Ovary (tissue), 9 donors: ENCODE data around the gene METRN. TPM values are rescaled to one million over a fixed set of nuclear protein-coding genes. Genes with fewer than 3 reads are reported as not detected.

Source experiments
- DNase-seq, 5 donors: peaks; one replicate each; pipeline ENCODE4 v3.0.0-alpha.2; 2019 to 2020
- H3K27ac ChIP-seq, 2 donors: fragments of 200-600 bp; one replicate each; pipeline versions ENCODE4 v1.5.1 to v1.8.0; 2019 to 2022
- H3K27me3 ChIP-seq: fragments of 200-600 bp; one replicate; pipeline ENCODE4 v1.8.0; 2022
- H3K36me3 ChIP-seq: fragments of 200-600 bp; sonication (generic); one replicate; pipeline ENCODE4 v1.5.1; 2019
- H3K4me1 ChIP-seq: one replicate; pipeline ENCODE4 v1.8.1; 2013; ENCODE audit warnings: mild to moderate bottlenecking, moderate library complexity; ENCODE audit not compliant: insufficient read depth
- H3K4me3 ChIP-seq: fragments of 200-600 bp; sonication (generic); one replicate; pipeline ENCODE4 v1.5.1; 2017
- H3K9me3 ChIP-seq, 2 donors: fragments of 200-600 bp in 1 of 2; sonication (generic) in 1 of 2; one replicate each; pipeline versions ENCODE4 v1.5.1 to v1.8.1; 2013 to 2019; ENCODE audit warnings: mild to moderate bottlenecking in 1 of 2, moderate library complexity in 1 of 2
- EP300 ChIP-seq: sonication (generic); formaldehyde crosslinking; IDR thresholded peaks from one replicate; pipeline ENCODE4 v1.6.1; 2017; ENCODE audit warnings: antibody characterized with exemption
- POLR2A ChIP-seq: fragments of 450-650 bp; IDR thresholded peaks from one replicate; pipeline ENCODE4 v1.6.1; 2017; ENCODE audit warnings: antibody characterized with exemption, mild to moderate bottlenecking, moderate library complexity
- WGBS, 3 donors: extraction: QIAGEN DNeasy Blood & Tissue Kit in 1 of 3; methylation state at CpG; one replicate each; pipeline versions ENCODE4 v1.1.5 to v1.1.7; 2013 to 2017; 5-methylcytosine and 5-hydroxymethylcytosine counted together
- intact Hi-C, 4 donors: fragments of 100-400 bp; cut with DNase I; formaldehyde crosslinking; loops; one replicate each; pipeline versions ENCODE4 v1.11.0 to v1.15.1; 2022 to 2023
- polyA plus RNA-seq, 2 donors: library from polyadenylated mRNA; stranded (reverse); fragments of 200-250 nt in 1 of 2; fragments of 350-450 nt in 1 of 2; fragmentation: Illumina TruSeq in 1 of 2; extraction: RNeasy Lipid Tissue Mini Kit (QIAGEN cat#74804) in 1 of 2; gene quantifications; one replicate each; pipeline ENCODE4 v1.2.3, GENCODE V29; 2013 to 2014
- total RNA-seq, 7 donors: library from RNA; depleted of rRNA in 2 of 7; stranded (reverse); fragments of >200 nt in 2 of 7; fragmentation: NEBNext Ultra II Directional in 3 of 7; extraction: Animal tissue kit (Norgen Biotek cat#: 25700) in 3 of 7; gene quantifications; one replicate each; pipeline versions ENCODE4 v1.1.0 to v1.2.4, GENCODE V29; 2016 to 2023
- TF ChIP-seq, protein P1 (sequence below), 3 donors: fragments of 450-650 bp in 2 of 3; fragments of 200-600 bp in 1 of 3; IDR thresholded peaks; one replicate each; pipeline versions ENCODE4 v1.5.1 to v1.8.0; 2016 to 2022; ENCODE audit warnings: antibody characterized with exemption in 3 of 3, mild to moderate bottlenecking in 1 of 3
- donor health status: DM: no; HTN: no; CAD: no; lungs with moderate emphysema.
- donor health status: DM: no; HTN: no; CAD: no.
- donor health status: Bipolar disorder and iron deficiency.
- donor health status: DM: yes; HTN: yes; CAD: no.
- donor health status: DM: no; HTN: no; CAD: no.
- donor health status: DM: yes; HTN: yes; CAD: no.

The METRN gene
- total and polyA plus RNA-seq, 9 donors: 0.40 to 57.1 (median 10.4) TPM

DNA sequence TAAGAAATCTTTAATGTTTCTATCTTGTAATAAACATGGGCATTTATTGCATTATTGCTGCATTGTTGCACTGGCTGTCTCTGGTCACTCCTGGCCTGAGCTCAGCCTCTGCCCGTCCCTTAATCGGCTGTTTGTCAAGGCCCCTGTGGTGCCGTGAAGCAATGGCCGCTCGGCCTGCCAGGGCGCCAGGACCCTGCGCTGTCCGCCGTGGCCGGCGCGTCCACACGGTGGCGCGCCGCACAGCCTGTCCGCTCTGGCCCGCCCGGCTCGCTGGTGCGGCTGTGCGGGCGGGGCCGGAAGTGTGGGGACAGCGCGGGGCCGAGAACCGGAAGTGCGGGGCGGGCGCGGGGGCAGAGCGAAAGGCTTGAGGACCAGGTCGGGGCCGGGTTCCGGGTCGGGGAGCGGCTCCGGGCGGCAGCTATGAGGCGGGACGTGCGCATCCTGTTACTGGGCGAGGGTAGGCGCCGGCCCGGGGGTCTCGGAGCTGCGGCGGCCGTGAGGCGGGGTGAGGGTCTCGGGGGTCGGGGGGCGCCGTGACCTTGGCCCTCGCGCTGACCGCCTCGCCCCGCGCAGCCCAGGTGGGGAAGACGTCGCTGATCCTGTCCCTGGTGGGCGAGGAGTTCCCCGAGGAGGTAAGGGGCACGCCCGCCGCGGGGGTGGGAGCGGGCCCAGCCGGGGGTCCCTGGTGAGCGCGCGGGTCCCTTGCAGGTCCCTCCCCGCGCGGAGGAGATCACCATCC lies 47.0 kb upstream of the METRN start, which contains the start of gene RHOT2:
RHOT2 (plus strand) TSS at position 353 of the 739 bp plus-strand sequence; CDS start at position 421, 68 bp downstream.
- intact Hi-C loops: loop anchor here in 3 of 4 donors (5.0 to 10.0 kb wide), 3 partner anchors 101 to 283 kb away; partner anchors contain the start of genes NHLRC4 (in 1 of the 3), PGAP6 (in 1 of the 3) and PIGQ (in 1 of the 3)
- 1% methylated on average over 57 to 78 of the region's 78 CpGs for WGBS, 3 donors

DNA sequence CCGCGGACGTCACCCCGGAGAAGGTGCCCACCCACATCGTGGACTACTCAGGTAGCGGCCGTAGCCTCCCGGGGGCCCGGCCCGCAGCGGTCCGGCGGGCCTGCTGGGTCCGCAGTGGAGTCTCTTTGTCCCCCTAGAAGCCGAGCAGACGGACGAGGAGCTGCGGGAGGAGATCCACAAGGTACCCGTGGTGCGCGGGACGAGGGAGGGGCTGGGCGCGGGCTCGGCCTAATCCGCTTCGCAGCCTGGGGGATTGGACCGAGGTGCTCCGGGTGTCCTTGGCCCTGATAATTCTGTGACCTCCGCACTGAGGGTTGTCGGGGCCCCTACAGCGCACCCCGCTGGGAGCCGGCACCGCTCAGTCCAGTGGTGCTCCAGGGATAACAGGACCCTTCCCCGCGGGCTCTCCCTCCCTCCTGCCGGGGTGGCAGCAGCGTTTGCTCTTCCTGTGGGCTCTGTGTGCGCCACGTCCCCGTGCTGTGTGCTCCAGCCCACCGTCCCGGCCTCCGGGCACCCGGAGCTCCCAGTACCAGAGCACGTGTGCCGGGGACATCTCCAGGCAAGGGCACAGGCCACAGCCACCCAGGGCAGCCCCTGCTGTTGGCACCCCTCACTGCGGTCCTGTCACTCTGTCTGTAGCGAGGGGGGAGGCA lies 46.3 kb upstream of the METRN start:
- intact Hi-C loops: loop anchor here in 3 of 4 donors (5.0 to 10.0 kb wide), 3 partner anchors 101 to 284 kb away; partner anchors contain the start of genes NHLRC4 (in 1 of the 3), PGAP6 (in 1 of the 3) and PIGQ (in 1 of the 3)
- H3K4me3 ChIP-seq: peak overlapping the region; percentile 74
- WGBS, 3 donors: 5 to 7% (median 7%) methylated on average over 40 to 50 of the region's 50 CpGs
- peak overlapping the region; percentile 58 to 67 for H3K27ac ChIP-seq
- H3K9me3 ChIP-seq: no peaks in the 10 kb centered on the region
- no peaks in the 10 kb centered on the region for H3K36me3 ChIP-seq
- DNase-seq: no peak
- peaks cover 12% of the 10 kb centered on the region for H3K4me1 ChIP-seq
- TF ChIP-seq EP300 (no peak), POLR2A (no peak)
- TF ChIP-seq, protein P1, sequence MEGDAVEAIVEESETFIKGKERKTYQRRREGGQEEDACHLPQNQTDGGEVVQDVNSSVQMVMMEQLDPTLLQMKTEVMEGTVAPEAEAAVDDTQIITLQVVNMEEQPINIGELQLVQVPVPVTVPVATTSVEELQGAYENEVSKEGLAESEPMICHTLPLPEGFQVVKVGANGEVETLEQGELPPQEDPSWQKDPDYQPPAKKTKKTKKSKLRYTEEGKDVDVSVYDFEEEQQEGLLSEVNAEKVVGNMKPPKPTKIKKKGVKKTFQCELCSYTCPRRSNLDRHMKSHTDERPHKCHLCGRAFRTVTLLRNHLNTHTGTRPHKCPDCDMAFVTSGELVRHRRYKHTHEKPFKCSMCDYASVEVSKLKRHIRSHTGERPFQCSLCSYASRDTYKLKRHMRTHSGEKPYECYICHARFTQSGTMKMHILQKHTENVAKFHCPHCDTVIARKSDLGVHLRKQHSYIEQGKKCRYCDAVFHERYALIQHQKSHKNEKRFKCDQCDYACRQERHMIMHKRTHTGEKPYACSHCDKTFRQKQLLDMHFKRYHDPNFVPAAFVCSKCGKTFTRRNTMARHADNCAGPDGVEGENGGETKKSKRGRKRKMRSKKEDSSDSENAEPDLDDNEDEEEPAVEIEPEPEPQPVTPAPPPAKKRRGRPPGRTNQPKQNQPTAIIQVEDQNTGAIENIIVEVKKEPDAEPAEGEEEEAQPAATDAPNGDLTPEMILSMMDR (IDR thresholded peaks at IDR 0.05): no peak
- no peaks in the 10 kb centered on the region for H3K27me3 ChIP-seq

More for the DNA sequence above, 47.0 kb upstream of the METRN start, which contains the start of gene RHOT2:
- TF ChIP-seq, protein P1 (IDR thresholded peaks at IDR 0.05): peak; percentile 93 to 97 (median 97)
- TF ChIP-seq EP300 (no peak), POLR2A (peak; percentile 60)
- H3K4me3 ChIP-seq: peak within 1 kb of the TSS; percentile 74
- H3K4me1 ChIP-seq: peaks cover 12% of the 10 kb centered on the region
- no peaks in the 10 kb centered on the region for H3K36me3 ChIP-seq
- no peaks in the 10 kb centered on the region for H3K27me3 ChIP-seq
- H3K27ac ChIP-seq: peak within 1 kb of the TSS; percentile 58 to 67
- DNase-seq: peak; percentile 91 to 96 (median 94)
- H3K9me3 ChIP-seq: no peaks in the 10 kb centered on the region

GRCh38 chr16:669666-670065 lies 45.3 kb upstream of the METRN start:
- H3K27ac ChIP-seq: no peak overlapping the region
- 86 to 91% (median 90%) methylated on average over 13 of the region's 13 CpGs for WGBS, 3 donors
- no peak for DNase-seq
- no peaks in the 10 kb centered on the region for H3K36me3 ChIP-seq
- no peaks in the 10 kb centered on the region for H3K27me3 ChIP-seq
- H3K4me3 ChIP-seq: no peak overlapping the region
- no peak for TF ChIP-seq EP300
- TF ChIP-seq POLR2A: no peak
- TF ChIP-seq, protein P1 (IDR thresholded peaks at IDR 0.05): no peak
- intact Hi-C loops: loop anchor here in 3 of 4 donors (5.0 to 10.0 kb wide), 3 partner anchors 102 to 285 kb away; partner anchors contain the start of genes NHLRC4 (in 1 of the 3), PGAP6 (in 1 of the 3) and PIGQ (in 1 of the 3)
- no peaks in the 10 kb centered on the region for H3K9me3 ChIP-seq
- peaks cover 12% of the 10 kb centered on the region for H3K4me1 ChIP-seq

DNA sequence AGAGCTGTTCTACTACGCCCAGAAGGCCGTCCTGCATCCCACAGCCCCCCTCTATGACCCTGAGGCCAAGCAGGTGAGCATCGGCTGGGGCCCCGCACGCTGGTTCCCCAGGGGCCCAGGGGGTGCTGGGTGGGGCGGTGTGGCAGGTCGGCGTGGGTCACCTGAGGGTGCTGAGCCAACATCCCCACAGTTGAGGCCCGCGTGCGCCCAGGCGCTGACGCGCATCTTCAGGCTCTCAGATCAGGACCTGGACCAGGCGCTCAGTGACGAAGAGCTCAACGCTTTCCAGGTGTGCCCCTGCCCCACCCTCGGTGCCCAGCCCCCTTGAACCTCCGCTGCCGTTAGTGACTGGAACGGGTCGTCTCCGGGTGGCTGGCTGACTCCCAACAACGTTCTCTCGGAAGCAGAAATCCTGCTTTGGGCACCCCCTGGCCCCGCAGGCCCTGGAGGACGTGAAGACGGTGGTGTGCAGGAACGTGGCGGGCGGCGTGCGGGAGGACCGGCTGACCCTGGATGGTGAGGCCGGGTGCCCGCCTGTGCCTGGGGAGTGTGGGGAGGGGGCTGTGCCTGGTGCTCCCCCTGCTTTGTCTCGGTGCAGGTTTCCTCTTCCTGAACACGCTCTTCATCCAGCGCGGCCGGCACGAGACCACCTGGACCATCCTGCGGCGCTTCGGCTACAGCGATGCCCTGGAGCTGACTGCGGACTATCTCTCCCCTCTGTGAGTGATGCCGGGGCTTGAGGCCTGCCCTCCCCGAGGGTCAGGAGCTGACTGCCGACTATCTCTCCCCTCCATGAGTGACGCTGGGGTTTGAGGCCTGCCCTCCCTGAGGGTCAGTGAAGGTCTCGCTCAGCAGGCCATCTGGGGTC lies 44.2 kb upstream of the METRN start:
- intact Hi-C loops: no loop called here
- Histone ChIP-seq H3K27ac (no peak overlapping the region), H3K4me3 (no peak overlapping the region), H3K36me3 (no peaks in the 10 kb centered on the region), H3K9me3 (no peaks in the 10 kb centered on the region), H3K4me1 (peaks cover 15% of the 10 kb centered on the region), H3K27me3 (no peaks in the 10 kb centered on the region)
- 87 to 89% (median 88%) methylated on average over 52 of the region's 52 CpGs for WGBS, 3 donors
- DNase-seq: no peak
- TF ChIP-seq, protein P1 (IDR thresholded peaks at IDR 0.05): no peak
- TF ChIP-seq EP300 (no peak), POLR2A (no peak)
